GM19397 (cell line): Measurements from ENCODE around the gene CFAP107.

Experiments
- ATAC-seq: cut with Tn5 transposase; IDR thresholded peaks from one replicate; pipeline ENCODE4 v1.9.1; 2021; ENCODE audit warnings: mild to moderate bottlenecking, moderate library complexity; ENCODE audit not compliant: unreplicated experiment

CFAP107 gene

DNA sequence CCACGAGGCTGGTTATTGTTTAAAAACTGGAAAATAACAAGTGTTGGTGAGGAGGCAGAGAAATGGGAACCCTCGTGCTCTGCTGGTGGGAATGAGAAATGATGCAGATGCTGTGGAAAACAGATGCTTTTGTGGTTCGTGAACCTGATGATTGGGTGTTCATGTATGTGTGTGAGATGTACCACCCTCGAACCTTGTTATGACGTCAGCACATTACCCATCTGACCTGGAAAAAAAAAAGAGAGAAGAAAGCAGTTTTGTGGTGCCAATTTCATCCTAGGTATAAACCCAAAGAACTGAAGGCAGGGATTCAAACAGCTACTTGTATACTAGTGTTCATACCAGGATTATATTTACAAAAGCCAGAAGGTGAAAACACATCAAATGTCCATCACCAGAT lies 6.4 kb upstream of the CFAP107 start:
- ATAC-seq: no peak

- no peak for ATAC-seq
Measured at GRCh38 chr1:12741946-12742345, 4.1 kb upstream of the CFAP107 start.

DNA sequence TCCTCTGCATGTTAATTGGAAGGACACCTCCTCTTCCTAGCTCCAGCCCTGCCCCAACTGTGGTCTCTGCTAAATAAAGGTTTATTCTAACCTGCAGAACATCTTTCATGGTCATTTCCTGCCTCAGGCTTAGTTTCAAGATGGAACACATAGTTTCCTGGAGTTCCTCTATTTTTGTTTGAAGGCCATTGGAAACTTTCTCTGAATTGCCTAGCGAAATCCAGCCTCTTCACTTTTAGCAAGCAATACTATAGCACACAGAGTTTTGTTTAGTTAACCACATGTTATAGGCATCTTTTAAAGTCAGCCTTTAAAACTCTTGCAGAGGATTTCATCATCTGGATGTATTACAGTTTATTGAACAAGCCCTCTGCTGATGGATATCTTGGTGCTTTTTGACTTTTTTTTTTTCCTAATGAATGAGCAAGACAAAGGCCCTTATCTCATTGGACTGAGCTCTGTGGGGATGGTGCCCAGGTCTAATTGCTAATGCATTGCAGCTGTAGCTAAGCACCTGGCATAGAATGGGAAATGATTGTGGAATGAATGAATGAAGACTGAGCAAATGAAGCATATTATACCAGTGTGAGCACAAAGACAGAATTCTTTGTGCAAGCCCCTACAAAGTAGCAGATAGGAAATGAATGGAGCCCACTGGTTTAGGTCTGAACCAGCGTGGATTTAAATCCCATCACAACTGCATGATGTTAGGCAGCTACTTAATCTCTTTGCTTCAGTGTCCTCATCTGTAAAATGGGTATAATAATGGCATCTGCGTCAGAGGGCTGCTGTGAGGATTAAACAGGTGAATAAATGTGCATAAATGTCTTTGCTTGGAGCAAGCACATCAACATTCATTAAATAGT lies 641 bp upstream of the CFAP107 start:
- ATAC-seq: no peak

- ATAC-seq: no peak
Measured at GRCh38 chr1:12748778-12749355, 2.9 kb downstream of the CFAP107 start.

DNA sequence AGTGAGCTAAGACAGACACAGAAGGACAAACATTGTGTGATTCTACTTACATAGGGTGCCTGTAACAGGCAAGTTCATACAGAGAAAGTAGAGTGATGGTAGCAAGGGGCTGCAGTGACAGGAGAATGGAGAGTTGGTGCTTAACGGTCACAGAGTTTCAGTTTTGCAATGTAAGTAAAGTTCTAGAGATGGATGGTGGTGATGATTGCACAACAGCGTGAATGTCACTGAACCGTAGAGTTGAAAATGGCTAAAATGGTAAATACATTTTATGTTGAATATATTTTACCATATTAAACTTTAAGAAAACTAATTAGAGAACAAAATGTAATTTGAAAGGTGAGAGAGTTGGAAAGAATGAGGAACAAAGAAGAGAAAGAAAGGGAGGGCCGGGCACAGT lies 8.7 kb downstream of the CFAP107 start:
- ATAC-seq: no peak

DNA sequence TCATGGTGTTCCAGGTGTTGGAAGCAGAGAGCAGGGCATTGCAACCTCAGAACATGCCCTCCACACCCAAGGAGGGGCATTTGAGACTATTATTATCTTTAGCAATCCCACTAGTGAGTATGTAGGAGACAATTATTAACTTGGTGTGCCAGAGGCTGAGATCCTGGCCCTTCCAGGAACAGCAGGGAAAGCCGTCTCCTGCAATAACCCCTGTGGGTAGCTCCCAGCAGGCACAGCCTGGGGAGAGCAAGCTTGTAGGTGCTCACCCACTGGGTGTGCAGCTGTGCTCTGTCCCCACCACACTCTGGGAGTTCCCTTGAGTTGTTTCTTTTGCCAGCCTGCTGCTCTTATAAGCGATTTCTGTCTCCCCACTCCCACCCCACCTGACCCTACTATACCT lies 10.3 kb downstream of the CFAP107 start:
- no peak for ATAC-seq

GRCh38 chr1:12756768-12757413 lies 10.9 kb downstream of the CFAP107 start:
- ATAC-seq: no peak

DNA sequence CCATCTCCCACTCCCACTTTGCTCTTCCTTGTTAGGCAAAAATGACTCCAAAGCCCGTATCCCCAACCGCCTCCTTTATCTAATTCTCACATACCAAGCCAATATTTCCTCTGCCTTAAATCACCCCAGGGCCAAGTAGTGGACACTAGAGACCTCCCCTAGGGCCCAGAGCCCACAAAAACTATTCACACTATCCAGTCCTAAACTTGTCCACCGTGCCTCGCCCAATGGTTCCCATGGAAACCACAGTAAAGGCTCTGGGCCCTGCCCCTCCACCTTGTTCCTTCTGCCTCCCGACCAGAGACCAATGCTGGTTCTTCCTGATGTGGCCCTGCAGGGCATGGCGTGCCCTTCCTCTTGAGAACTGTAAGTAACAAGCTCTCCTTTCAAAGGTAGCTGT lies 11.8 kb downstream of the CFAP107 start:
- ATAC-seq: no peak

DNA sequence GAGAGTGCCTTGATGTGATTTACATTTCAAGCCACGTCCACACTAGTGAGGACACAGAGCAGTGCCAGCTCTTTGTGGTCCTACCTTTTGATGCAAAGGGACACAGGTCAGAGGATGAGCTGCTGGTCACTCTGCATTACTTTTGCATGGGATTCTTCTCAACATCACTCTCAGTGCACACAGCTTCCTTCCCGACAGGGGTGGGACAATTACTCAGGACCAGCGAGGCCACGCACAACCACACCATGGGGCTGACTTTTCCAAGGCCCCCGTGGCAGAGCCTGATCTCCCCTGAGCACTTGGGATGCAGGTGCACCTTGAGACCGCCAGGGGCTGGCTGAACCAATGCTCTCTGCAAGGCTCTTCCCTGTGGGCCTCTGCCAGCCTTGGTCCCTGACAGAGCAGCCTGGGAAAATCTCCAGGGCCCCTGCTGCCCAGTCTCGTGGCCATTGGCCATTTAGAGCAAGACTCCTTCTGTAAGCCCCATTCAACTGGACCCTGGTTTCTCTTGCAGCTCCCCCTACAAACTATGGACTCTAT lies 14.3 kb downstream of the CFAP107 start:
- ATAC-seq: no peak

DNA sequence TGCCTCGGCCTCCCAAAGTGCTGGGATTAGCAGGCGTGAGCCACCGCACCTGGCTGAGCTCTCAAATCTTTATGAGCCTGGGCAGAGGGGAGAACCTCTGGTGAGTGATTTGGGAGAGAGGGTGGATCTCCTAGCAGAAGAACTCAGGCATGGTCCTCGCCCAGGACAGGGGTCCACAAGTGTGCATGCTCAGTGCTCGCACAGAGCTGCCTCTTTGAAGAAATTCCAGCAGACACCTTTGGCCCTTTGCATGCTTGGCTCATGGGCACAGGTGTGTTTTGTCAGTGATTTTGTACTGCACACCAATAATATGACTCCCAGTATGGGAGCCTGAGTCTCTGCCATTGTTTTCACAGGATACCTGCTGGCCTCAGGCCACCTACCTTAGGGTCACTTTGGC lies 15.8 kb downstream of the CFAP107 start:
- no peak for ATAC-seq

GRCh38 chr1:12762766-12763165 lies 16.8 kb downstream of the CFAP107 start:
- no peak for ATAC-seq

- ATAC-seq: no peak
Measured at GRCh38 chr1:12763479-12763878, 17.5 kb downstream of the CFAP107 start.

DNA sequence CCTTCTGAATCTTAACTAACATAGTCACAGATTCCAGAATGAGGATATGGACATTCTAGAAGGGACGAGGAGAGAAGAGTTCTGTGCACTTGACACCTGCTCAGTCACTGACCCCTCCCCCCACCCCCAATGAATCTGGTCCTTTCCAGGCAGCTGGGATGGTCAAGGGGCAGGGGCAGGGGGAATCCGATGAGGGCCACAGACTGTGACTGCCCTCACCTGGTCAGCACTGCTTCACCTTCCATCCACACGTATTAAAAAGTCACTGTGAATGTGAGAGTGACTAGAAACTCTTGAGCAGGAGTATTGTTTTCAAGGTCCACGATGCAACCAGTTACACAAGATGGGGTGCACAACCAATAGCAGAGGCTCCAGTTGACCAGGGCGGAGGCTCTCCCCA lies 18.0 kb downstream of the CFAP107 start:
- ATAC-seq: no peak

- ATAC-seq: no peak
Measured at GRCh38 chr1:12769031-12769430, 23.0 kb downstream of the CFAP107 start.

DNA sequence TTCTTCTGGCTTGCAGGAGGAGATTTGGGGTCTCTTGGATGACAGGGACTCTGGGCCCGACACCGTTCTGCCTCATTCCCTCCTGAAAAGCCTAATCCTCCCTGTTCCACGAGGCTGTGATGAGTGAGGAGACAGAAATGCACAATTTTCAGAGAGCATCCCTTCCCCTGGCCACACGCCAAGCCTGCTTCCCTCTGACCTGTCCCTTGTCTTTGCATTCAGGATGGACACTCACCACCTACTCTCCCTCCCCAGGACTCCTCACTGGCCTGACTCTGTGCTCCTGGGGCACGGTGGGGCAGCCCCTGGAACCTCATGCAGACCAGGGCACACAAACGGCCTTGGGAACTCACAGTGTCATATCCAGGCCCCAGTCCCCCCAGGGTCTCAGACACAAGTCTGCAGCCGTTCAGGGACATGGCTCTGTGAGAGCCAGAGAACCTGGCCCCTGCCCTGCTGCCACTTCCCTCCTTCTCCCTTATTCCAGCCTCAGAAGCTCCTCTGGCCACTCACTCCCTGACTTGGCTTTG lies 24.0 kb downstream of the CFAP107 start:
- ATAC-seq: no peak

DNA sequence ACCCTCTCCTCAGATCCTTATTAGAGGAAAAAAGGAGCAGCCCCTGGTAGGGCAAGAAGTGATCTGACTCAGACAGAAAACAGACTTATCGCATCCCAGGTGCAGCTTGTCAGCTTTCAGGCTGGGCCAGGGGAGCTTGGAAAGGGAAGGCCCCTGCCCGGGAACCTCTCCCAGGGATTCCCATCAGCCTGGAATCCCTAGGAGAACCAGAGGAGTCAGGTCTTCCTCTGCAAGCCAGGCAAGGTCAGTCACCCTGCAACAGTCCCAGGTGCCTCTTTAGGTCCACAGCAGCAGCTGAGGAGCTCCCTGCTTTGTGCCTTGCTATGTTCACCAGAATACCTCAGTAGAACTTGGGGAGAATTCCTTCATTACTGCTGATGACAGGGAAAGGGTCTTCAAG lies 24.6 kb downstream of the CFAP107 start:
- no peak for ATAC-seq

- ATAC-seq: no peak
Measured at GRCh38 chr1:12771186-12771585, 25.2 kb downstream of the CFAP107 start.

GRCh38 chr1:12772520-12772919 lies 26.5 kb downstream of the CFAP107 start:
- ATAC-seq: no peak

DNA sequence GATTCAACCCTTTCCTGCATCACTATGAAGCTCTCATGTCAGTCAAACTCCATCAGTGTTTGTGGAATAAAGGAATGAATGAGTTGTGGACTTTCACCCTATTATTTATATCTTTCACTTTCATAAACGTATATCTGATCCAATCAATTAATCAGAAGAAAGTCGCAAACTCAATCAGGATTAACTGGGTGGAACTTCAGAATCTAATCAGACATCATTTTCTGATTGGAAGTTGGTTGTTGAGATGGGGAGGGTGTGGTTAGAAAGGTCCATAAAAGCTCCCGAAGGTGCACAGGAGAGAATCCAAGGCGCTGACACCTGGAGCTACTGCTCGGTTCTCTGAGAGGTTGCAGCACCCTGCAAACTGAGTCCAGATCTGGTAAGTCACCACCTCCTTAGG lies 27.4 kb downstream of the CFAP107 start, which contains the start of gene PRAMEF12:
TSS of gene PRAMEF12 (plus strand) at position 301 of the 400 bp plus-strand sequence. CDS start 1,130 bp downstream, outside the sequence.
- no peak for ATAC-seq

DNA sequence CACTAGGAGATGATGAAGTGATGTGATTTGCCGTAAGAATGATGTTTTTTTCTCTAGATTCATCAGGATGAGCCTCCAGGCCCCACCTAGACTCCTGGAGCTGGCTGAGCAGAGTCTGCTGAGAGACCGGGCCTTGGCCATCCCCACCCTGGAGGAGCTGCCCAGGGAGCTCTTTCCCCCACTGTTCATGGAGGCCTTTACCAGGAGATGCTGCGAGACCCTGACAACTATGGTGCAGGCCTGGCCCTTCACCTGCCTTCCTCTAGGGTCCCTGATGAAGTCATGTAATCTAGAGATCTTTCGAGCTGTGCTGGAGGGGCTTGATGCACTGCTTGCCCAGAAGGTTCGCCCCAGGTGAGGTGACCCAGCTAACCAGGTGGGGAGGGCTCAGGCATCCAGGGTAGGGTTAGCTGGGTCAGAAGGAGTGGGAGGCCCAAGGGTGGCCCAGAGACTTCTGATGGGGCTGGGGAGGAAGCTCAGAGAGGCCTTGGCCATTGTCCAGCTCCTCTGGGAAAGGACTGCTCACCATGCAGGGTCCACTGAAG lies 28.9 kb downstream of the CFAP107 start:
- no peak for ATAC-seq

DNA sequence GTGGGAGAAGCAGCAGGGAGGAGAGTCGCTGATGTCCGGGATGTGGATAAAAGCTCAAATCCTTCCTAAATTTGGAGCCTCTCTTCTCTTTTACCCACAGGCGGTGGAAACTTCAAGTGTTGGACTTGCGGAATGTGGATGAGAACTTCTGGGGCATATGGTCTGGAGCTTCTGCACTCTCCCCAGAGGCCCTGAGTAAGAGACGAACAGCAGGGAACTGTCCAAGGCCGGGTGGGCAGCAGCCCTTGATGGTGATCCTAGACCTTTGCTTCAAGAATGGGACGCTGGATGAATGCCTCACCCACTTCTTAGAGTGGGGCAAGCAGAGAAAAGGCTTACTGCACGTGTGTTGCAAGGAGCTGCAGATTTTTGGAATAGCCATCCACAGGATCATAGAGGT lies 29.4 kb downstream of the CFAP107 start:
- no peak for ATAC-seq
